K562 (cell line): ENCODE data around the gene NAA40. TPM values are rescaled to one million over a fixed set of nuclear protein-coding genes. Genes with fewer than 3 reads are reported as not detected.
A peak's percentile ranks its signal among the peaks of the same experiment; 100 is the strongest.

Experiments
- GATAD2A ChIP-seq: fragments of 450-650 bp; IDR thresholded peaks from 2 replicates; pipeline ENCODE4 v1.6.1; 2017
- KLF16 ChIP-seq: IDR thresholded peaks from 2 replicates; pipeline ENCODE4 v1.6.1; 2016; ENCODE audit warnings: antibody characterized with exemption
- RAD21 ChIP-seq, 2 experiments: fragments of 250-450 bp in 1 of 2; fragments of 450-650 bp in 1 of 2; sonication (Bioruptor Pico) in 1 of 2; formaldehyde crosslinking in 1 of 2; IDR thresholded peaks in 1 of 2; conservative IDR thresholded peaks in 1 of 2; 2 replicates each; pipeline versions ENCODE4 v1.4.0 to v1.8.0; 2020 to 2022; ENCODE audit warnings: mild to moderate bottlenecking in 2 of 2, moderate library complexity in 1 of 2
- RB1 ChIP-seq: fragments of 450-650 bp; IDR thresholded peaks from 2 replicates; pipeline ENCODE4 v1.6.1; 2017; ENCODE audit warnings: low read depth, mild to moderate bottlenecking
- SMC3 ChIP-seq: conservative IDR thresholded peaks from 2 replicates; pipeline ENCODE4 v1.6.1; 2011; ENCODE audit warnings: low read depth, low read length, improper control_type of control experiment; ENCODE audit not compliant: insufficient read depth
- SUPT5H ChIP-seq: fragments of 450-650 bp; IDR thresholded peaks from 2 replicates; pipeline ENCODE4 v1.6.1; 2016
- ZNF592 ChIP-seq: fragments of 450-650 bp; IDR thresholded peaks from 2 replicates; pipeline ENCODE4 v1.6.1; 2017; ENCODE audit warnings: antibody characterized with exemption, mild to moderate bottlenecking
- polyA plus RNA-seq, 8 experiments: library from polyadenylated mRNA; depleted of rRNA in 4 of 8; stranded (reverse) in 5 of 8; unstranded in 3 of 8; fragments of >200 nt; fragmentation: Nextera tagmentation in 2 of 8; fragmentation: Illumina TruSeq in 1 of 8; extraction: Ambion mirVana in 2 of 8; extraction: Trizol in 1 of 8; gene quantifications; 2 replicates each; pipeline versions ENCODE4 v1.2.1 to v1.2.3, GENCODE V29; 2011 to 2014; ENCODE audit warnings: inconsistent platforms in 1 of 8, missing spikeins in 1 of 8
- total RNA-seq, 7 experiments: library from RNA; depleted of rRNA in 6 of 7; stranded (reverse); fragments of >200 nt in 6 of 7; fragmentation: Illumina TruSeq in 2 of 7; extraction: Trizol in 2 of 7; gene quantifications; 2 replicates each; pipeline versions ENCODE4 v1.2.1 to v1.2.3, GENCODE V29; 2011 to 2021; ENCODE audit warnings: low replicate concordance in 1 of 7
- TF ChIP-seq, protein P1 (sequence below): sonication (generic); formaldehyde crosslinking; IDR thresholded peaks from 2 replicates; pipeline ENCODE4 v1.8.1; 2023; ENCODE audit warnings: mild to moderate bottlenecking, missing genetic modification reagents
- TF ChIP-seq, protein P2 (sequence below): sonication (generic); formaldehyde crosslinking; IDR thresholded peaks from 2 replicates; pipeline ENCODE4 v1.8.1; 2023; ENCODE audit warnings: missing genetic modification reagents, mild to moderate bottlenecking, borderline replicate concordance
- TF ChIP-seq, protein P3 (sequence below): sonication (generic); formaldehyde crosslinking; IDR thresholded peaks from 2 replicates; pipeline ENCODE4 v1.8.0; 2022; ENCODE audit warnings: missing genetic modification reagents, mild to moderate bottlenecking, moderate library complexity, borderline replicate concordance

Gene NAA40
- total and polyA plus RNA-seq, 9 of the 15 experiments (the other 6 are each of a cell fraction or from before 2014, with no cell fraction given) = 6.2 to 39.0 (median 23.1) TPM

GRCh38 chr11:63945477-63946163 lies 6.8 kb downstream of the NAA40 start (continued):
- TF ChIP-seq, protein P1, sequence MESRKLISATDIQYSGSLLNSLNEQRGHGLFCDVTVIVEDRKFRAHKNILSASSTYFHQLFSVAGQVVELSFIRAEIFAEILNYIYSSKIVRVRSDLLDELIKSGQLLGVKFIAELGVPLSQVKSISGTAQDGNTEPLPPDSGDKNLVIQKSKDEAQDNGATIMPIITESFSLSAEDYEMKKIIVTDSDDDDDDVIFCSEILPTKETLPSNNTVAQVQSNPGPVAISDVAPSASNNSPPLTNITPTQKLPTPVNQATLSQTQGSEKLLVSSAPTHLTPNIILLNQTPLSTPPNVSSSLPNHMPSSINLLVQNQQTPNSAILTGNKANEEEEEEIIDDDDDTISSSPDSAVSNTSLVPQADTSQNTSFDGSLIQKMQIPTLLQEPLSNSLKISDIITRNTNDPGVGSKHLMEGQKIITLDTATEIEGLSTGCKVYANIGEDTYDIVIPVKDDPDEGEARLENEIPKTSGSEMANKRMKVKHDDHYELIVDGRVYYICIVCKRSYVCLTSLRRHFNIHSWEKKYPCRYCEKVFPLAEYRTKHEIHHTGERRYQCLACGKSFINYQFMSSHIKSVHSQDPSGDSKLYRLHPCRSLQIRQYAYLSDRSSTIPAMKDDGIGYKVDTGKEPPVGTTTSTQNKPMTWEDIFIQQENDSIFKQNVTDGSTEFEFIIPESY (CRISPR knock-in tag) = peak; percentile 65; the same call in 1 of the 2 replicates
- 0 out of 2 replicates have a peak, but pooled peaks have one; percentile 29 for TF ChIP-seq GATAD2A
- TF ChIP-seq KLF16 = no peak
- no peak for TF ChIP-seq SUPT5H
- TF ChIP-seq, protein P2, sequence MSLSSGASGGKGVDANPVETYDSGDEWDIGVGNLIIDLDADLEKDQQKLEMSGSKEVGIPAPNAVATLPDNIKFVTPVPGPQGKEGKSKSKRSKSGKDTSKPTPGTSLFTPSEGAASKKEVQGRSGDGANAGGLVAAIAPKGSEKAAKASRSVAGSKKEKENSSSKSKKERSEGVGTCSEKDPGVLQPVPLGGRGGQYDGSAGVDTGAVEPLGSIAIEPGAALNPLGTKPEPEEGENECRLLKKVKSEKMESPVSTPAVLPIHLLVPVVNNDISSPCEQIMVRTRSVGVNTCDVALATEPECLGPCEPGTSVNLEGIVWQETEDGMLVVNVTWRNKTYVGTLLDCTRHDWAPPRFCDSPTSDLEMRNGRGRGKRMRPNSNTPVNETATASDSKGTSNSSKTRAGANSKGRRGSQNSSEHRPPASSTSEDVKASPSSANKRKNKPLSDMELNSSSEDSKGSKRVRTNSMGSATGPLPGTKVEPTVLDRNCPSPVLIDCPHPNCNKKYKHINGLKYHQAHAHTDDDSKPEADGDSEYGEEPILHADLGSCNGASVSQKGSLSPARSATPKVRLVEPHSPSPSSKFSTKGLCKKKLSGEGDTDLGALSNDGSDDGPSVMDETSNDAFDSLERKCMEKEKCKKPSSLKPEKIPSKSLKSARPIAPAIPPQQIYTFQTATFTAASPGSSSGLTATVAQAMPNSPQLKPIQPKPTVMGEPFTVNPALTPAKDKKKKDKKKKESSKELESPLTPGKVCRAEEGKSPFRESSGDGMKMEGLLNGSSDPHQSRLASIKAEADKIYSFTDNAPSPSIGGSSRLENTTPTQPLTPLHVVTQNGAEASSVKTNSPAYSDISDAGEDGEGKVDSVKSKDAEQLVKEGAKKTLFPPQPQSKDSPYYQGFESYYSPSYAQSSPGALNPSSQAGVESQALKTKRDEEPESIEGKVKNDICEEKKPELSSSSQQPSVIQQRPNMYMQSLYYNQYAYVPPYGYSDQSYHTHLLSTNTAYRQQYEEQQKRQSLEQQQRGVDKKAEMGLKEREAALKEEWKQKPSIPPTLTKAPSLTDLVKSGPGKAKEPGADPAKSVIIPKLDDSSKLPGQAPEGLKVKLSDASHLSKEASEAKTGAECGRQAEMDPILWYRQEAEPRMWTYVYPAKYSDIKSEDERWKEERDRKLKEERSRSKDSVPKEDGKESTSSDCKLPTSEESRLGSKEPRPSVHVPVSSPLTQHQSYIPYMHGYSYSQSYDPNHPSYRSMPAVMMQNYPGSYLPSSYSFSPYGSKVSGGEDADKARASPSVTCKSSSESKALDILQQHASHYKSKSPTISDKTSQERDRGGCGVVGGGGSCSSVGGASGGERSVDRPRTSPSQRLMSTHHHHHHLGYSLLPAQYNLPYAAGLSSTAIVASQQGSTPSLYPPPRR (CRISPR knock-in tag) = no peak
- 0 out of 2 replicates have a peak, but pooled peaks have one; percentile 0 for TF ChIP-seq ZNF592
- TF ChIP-seq, protein P3, sequence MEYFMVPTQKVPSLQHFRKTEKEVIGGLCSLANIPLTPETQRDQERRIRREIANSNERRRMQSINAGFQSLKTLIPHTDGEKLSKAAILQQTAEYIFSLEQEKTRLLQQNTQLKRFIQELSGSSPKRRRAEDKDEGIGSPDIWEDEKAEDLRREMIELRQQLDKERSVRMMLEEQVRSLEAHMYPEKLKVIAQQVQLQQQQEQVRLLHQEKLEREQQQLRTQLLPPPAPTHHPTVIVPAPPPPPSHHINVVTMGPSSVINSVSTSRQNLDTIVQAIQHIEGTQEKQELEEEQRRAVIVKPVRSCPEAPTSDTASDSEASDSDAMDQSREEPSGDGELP (CRISPR knock-in tag) = peak; percentile 34; the same call in 1 of the 2 replicates
- TF ChIP-seq RB1 = peak; percentile 69; the same call in 1 of the 2 replicates
- peak; percentile 72 to 79 for TF ChIP-seq RAD21 (CRISPR knock-in tag; conservative IDR thresholded peaks at IDR 0.05 in 1 of 2, IDR thresholded peaks at IDR 0.05 in 1 of 2)
- TF ChIP-seq SMC3 = peak; percentile 84
